H1 (cell line): ENCODE data around the gene THRB. TPM values are rescaled to one million over a fixed set of nuclear protein-coding genes. Genes with fewer than 3 reads are reported as not detected.

Experiments
- CTCF ChIA-PET: fragments of 300-600 bp; sonication (Branson Sonifier 250); formaldehyde crosslinking; loops from one replicate; lab custom pipeline; 2021; ENCODE audit not compliant: partially characterized antibody; lab: Charles Lee
- POLR2A ChIA-PET: fragments of 300-600 bp; sonication (Branson Sonifier 250); formaldehyde crosslinking; loops from one replicate; lab custom pipeline; 2021; ENCODE audit warnings: inconsistent platforms; ENCODE audit not compliant: partially characterized antibody; lab: Charles Lee
- DNase-seq, 2 experiments: peaks; one replicate each; pipeline versions ENCODE4 v3.0.0 to v3.0.0-alpha.2; 2010 to 2022; ENCODE audit warnings: low spot score in 2 of 2, low read depth in 1 of 2, mixed read lengths in 1 of 2
- FAIRE-seq: peaks from 2 replicates; lab custom pipeline; 2011; peaks lifted over from hg19 to GRCh38; lab: Jason Lieb, UNC
- H2AFZ ChIP-seq: 2 replicates; pipeline ENCODE4 v1.8.1; 2012; ENCODE audit warnings: low read length, inconsistent platforms
- H2AK5ac ChIP-seq: 2 replicates; pipeline ENCODE4 v1.6.1; 2013; ENCODE audit warnings: low read depth, low read length
- H2BK120ac ChIP-seq: replicated peaks from 2 replicates; pipeline ENCODE3; 2013; ENCODE audit warnings: low read depth, low read length, inconsistent platforms
- H2BK12ac ChIP-seq: 2 replicates; pipeline ENCODE4 v1.6.1; 2013; ENCODE audit warnings: low read depth, low read length
- H2BK15ac ChIP-seq: 2 replicates; pipeline ENCODE4 v1.6.1; 2013; ENCODE audit warnings: low read length
- H2BK20ac ChIP-seq: 2 replicates; pipeline ENCODE4 v1.6.1; 2013; ENCODE audit warnings: low read length
- H2BK5ac ChIP-seq: 2 replicates; pipeline ENCODE4 v1.6.1; 2013; ENCODE audit warnings: low read depth, low read length
- H3K14ac ChIP-seq: 2 replicates; pipeline ENCODE4 v1.6.1; 2013; ENCODE audit warnings: inconsistent platforms; ENCODE audit not compliant: insufficient read length
- H3K18ac ChIP-seq: 2 replicates; pipeline ENCODE4 v1.6.1; 2013; ENCODE audit warnings: low read length; ENCODE audit errors: extremely low read depth
- H3K23ac ChIP-seq: 2 replicates; pipeline ENCODE4 v1.6.1; 2013; ENCODE audit warnings: inconsistent platforms; ENCODE audit not compliant: insufficient read length
- H3K23me2 ChIP-seq: 2 replicates; pipeline ENCODE4 v1.6.1; 2013; ENCODE audit warnings: low read depth, low read length
- H3K27ac ChIP-seq: 2 replicates; pipeline ENCODE4 v1.6.1; 2011; ENCODE audit warnings: low read depth, low read length, inconsistent platforms
- H3K27me3 ChIP-seq, 4 experiments: replicated peaks in 1 of 4; 1 replicate in 1 of 4; 2 replicates in 3 of 4; pipeline versions ENCODE4 v1.6.1 to v1.8.1; 2011 to 2013; ENCODE audit warnings: low read length in 3 of 4, mild to moderate bottlenecking in 3 of 4, inconsistent platforms in 2 of 4, mixed read lengths in 2 of 4, moderate library complexity in 1 of 4; ENCODE audit not compliant: control insufficient read depth in 3 of 4, insufficient read depth in 3 of 4; ENCODE audit errors: extremely low read depth in 1 of 4
- H3K36me3 ChIP-seq, 4 experiments: 2 replicates each; pipeline versions ENCODE4 v1.6.1 to v1.8.1; 2011 to 2013; ENCODE audit warnings: mild to moderate bottlenecking in 4 of 4, low read length in 3 of 4, moderate library complexity in 2 of 4, control low read depth in 1 of 4, inconsistent platforms in 1 of 4; ENCODE audit not compliant: insufficient read depth in 4 of 4, control insufficient read depth in 2 of 4
- H3K4ac ChIP-seq: replicated peaks from 2 replicates; pipeline ENCODE3; 2013; ENCODE audit warnings: low read length, low read depth, mixed read lengths, inconsistent platforms; ENCODE audit not compliant: insufficient read length
- H3K4me1 ChIP-seq, 4 experiments: replicated peaks in 1 of 4; 1 replicate in 1 of 4; 2 replicates in 3 of 4; pipeline versions ENCODE4 v1.6.1 to v1.8.1; 2011 to 2013; ENCODE audit warnings: low read length in 3 of 4, inconsistent platforms in 2 of 4, mixed read lengths in 1 of 4; ENCODE audit not compliant: insufficient read depth in 4 of 4, control insufficient read depth in 3 of 4
- H3K4me2 ChIP-seq, 2 experiments: 2 replicates each; pipeline versions ENCODE4 v1.6.1 to v1.8.1; 2011 to 2013; ENCODE audit warnings: low read depth in 2 of 2, low read length in 2 of 2, control low read depth in 1 of 2, inconsistent platforms in 1 of 2, mild to moderate bottlenecking in 1 of 2; ENCODE audit not compliant: insufficient read depth in 1 of 2
- H3K4me3 ChIP-seq, 4 experiments: fragments of 200-600, 300-600 bp in 1 of 4; sonication (generic), shearing (Covaris generic), sonication (Bioruptor Twin) in 1 of 4; 2 replicates each; pipeline versions ENCODE4 v1.5.1 to v1.8.1; 2011 to 2016; ENCODE audit warnings: low read length in 4 of 4, low read depth in 3 of 4, control low read depth in 2 of 4, inconsistent platforms in 2 of 4, mild to moderate bottlenecking in 2 of 4, mixed read lengths in 1 of 4, moderate library complexity in 1 of 4; ENCODE audit not compliant: insufficient read depth in 2 of 4; ENCODE audit errors: extremely low read depth in 1 of 4
- H3K56ac ChIP-seq: replicated peaks from 2 replicates; pipeline ENCODE3; 2013; ENCODE audit warnings: low read depth, mild to moderate bottlenecking, mixed read lengths, low read length, inconsistent platforms; ENCODE audit not compliant: insufficient read length
- H3K79me1 ChIP-seq: 2 replicates; pipeline ENCODE4 v1.6.1; 2013; ENCODE audit warnings: low read depth, low read length, control low read depth
- H3K79me2 ChIP-seq, 2 experiments: 2 replicates each; pipeline versions ENCODE4 v1.6.1 to v1.8.1; 2012 to 2013; ENCODE audit warnings: low read length in 2 of 2, mild to moderate bottlenecking in 2 of 2, inconsistent platforms in 1 of 2; ENCODE audit not compliant: insufficient read depth in 2 of 2, control insufficient read depth in 1 of 2
- H3K9ac ChIP-seq, 4 experiments: replicated peaks in 1 of 4; 1 replicate in 1 of 4; 2 replicates in 3 of 4; pipeline versions ENCODE4 v1.6.1 to v1.8.1; 2011 to 2013; ENCODE audit warnings: low read depth in 3 of 4, low read length in 3 of 4, control low read depth in 2 of 4, mild to moderate bottlenecking in 2 of 4, moderate library complexity in 2 of 4, inconsistent platforms in 1 of 4; ENCODE audit errors: extremely low read depth in 1 of 4
- H3K9me3 ChIP-seq, 2 experiments: 2 replicates each; pipeline versions ENCODE4 v1.6.1 to v1.8.1; 2012 to 2013; ENCODE audit warnings: mild to moderate bottlenecking in 2 of 2, moderate library complexity in 2 of 2, control low read depth in 1 of 2, inconsistent platforms in 1 of 2, low read depth in 1 of 2, low read length in 1 of 2, mixed read lengths in 1 of 2; ENCODE audit not compliant: insufficient read depth in 2 of 2
- H4K20me1 ChIP-seq, 2 experiments: replicated peaks in 1 of 2; 2 replicates each; pipeline versions ENCODE3 to v1.8.1; 2011 to 2013; ENCODE audit warnings: inconsistent platforms in 2 of 2, low read length in 2 of 2, mild to moderate bottlenecking in 1 of 2; ENCODE audit not compliant: insufficient read depth in 2 of 2, control insufficient read depth in 1 of 2
- H4K5ac ChIP-seq: 2 replicates; pipeline ENCODE4 v1.6.1; 2013; ENCODE audit warnings: low read length, low read depth, mixed read lengths, inconsistent platforms; ENCODE audit not compliant: insufficient read length
- H4K8ac ChIP-seq: 2 replicates; pipeline ENCODE4 v1.8.0; 2013; ENCODE audit warnings: mild to moderate bottlenecking, moderate library complexity, low read length, inconsistent platforms; ENCODE audit not compliant: insufficient read depth; ENCODE audit errors: extremely low read depth
- H4K91ac ChIP-seq: replicated peaks from 2 replicates; pipeline ENCODE3; 2013; ENCODE audit warnings: low read length, mixed read lengths, inconsistent platforms; ENCODE audit not compliant: insufficient read length
- CEBPB ChIP-seq: IDR thresholded peaks from 2 replicates; pipeline ENCODE4 v1.6.1; 2012; ENCODE audit warnings: low read depth, low read length
- CTCF ChIP-seq, 3 experiments: IDR thresholded peaks; 1 replicate in 2 of 3; 2 replicates in 1 of 3; pipeline versions ENCODE4 v1.5.1 to v1.6.1; 2011; ENCODE audit warnings: low read length in 3 of 3, mild to moderate bottlenecking in 3 of 3, inconsistent platforms in 2 of 3, low read depth in 1 of 3, moderate library complexity in 1 of 3; ENCODE audit not compliant: insufficient read depth in 1 of 3; ENCODE audit errors: control extremely low read depth in 1 of 3
- EZH2 ChIP-seq: fragments of 200-600 bp; sonication (generic); IDR thresholded peaks from 2 replicates; pipeline ENCODE4 v1.7.1; 2012; ENCODE audit warnings: low read depth, mild to moderate bottlenecking, moderate library complexity, low read length, inconsistent platforms; ENCODE audit not compliant: severe bottlenecking
- FOSL1 ChIP-seq: IDR thresholded peaks from 2 replicates; pipeline ENCODE4 v1.6.1; 2011; ENCODE audit warnings: mild to moderate bottlenecking, low read depth, low read length, moderate library complexity; ENCODE audit not compliant: insufficient read depth
- GABPA ChIP-seq: IDR thresholded peaks from 2 replicates; pipeline ENCODE4 v1.6.1; 2011; ENCODE audit warnings: mild to moderate bottlenecking, low read length, moderate library complexity, borderline replicate concordance; ENCODE audit not compliant: insufficient read depth
- GTF2F1 ChIP-seq: IDR thresholded peaks from 2 replicates; pipeline ENCODE4 v1.6.1; 2012; ENCODE audit warnings: low read depth, low read length, improper control_type of control experiment, borderline replicate concordance
- HDAC6 ChIP-seq: IDR thresholded peaks from one replicate; pipeline ENCODE4 v1.7.1; 2012; ENCODE audit warnings: low read depth, mild to moderate bottlenecking, inconsistent platforms, low read length, moderate library complexity
- POU5F1 ChIP-seq: IDR thresholded peaks from 2 replicates; pipeline ENCODE4 v1.6.1; 2011; ENCODE audit warnings: low read depth, mild to moderate bottlenecking, low read length, moderate library complexity
- RNF2 ChIP-seq: fragments of 200-900, 300-1000 bp; sonication (generic); IDR thresholded peaks from 2 replicates; pipeline ENCODE4 v1.7.1; 2016; ENCODE audit warnings: borderline replicate concordance, low read depth, mild to moderate bottlenecking, antibody characterized with exemption, low read length; ENCODE audit not compliant: poor library complexity, severe bottlenecking; ENCODE audit errors: missing control alignments
- SP1 ChIP-seq: IDR thresholded peaks from 2 replicates; pipeline ENCODE4 v1.6.1; 2011; ENCODE audit warnings: low read depth, low read length
- TBP ChIP-seq: IDR thresholded peaks from 2 replicates; pipeline ENCODE4 v1.6.1; 2011; ENCODE audit warnings: low read depth, low read length, improper control_type of control experiment
- WGBS, 2 experiments: shearing (Covaris generic) in 1 of 2; methylation state at CpG; one replicate each; pipeline versions ENCODE4 v1.1.6 to v1.1.7; 2013 to 2015; ENCODE audit warnings: low lambda C conversion rate in 2 of 2, mixed read lengths in 2 of 2, inconsistent platforms in 1 of 2, low coverage in 1 of 2, missing lambda C conversion rate in 1 of 2; ENCODE audit not compliant: insufficient replicate concordance in 2 of 2, insufficient coverage in 1 of 2, insufficient read length in 1 of 2; ENCODE audit errors: extremely low coverage in 1 of 2, missing lambda C conversion rate in 1 of 2; 5-methylcytosine and 5-hydroxymethylcytosine counted together
- polyA plus RNA-seq, 7 experiments: library from polyadenylated mRNA; depleted of rRNA in 3 of 7; stranded (reverse) in 5 of 7; unstranded in 2 of 7; fragments of >200 nt in 5 of 7; fragments of 200-250 nt in 2 of 7; gene quantifications; 1 replicate in 5 of 7; 2 replicates in 1 of 7; 4 replicates in 1 of 7; pipeline versions ENCODE4 v1.2.1 to v1.2.3, GENCODE V29; 2011 to 2013; ENCODE audit warnings: missing spikeins in 2 of 7, mixed read lengths in 2 of 7
- total RNA-seq: library from RNA; stranded (reverse); fragmentation: NEBNext Ultra II Directional; extraction: Animal tissue kit (Norgen Biotek cat#: 25700); gene quantifications from 2 replicates; pipeline ENCODE4 v1.2.1, GENCODE V29; 2021

THRB gene
- total and polyA plus RNA-seq, 2 of the 8 experiments (the other 6 are each of a cell fraction or from before 2014, with no cell fraction given): 0.98 to 3.9 TPM

- H3K9me3 ChIP-seq: no peaks in the 10 kb centered on the region
- H3K27me3 ChIP-seq: no peaks in the 10 kb centered on the region
- no peak overlapping the region for H2BK120ac ChIP-seq
- no peak overlapping the region for H2BK20ac ChIP-seq
- H3K18ac ChIP-seq: no peak overlapping the region
- no peak overlapping the region for H4K8ac ChIP-seq
- no peak overlapping the region for H3K14ac ChIP-seq
- no peak overlapping the region for H2BK5ac ChIP-seq
- no peak overlapping the region for H2BK12ac ChIP-seq
- no peak overlapping the region for H3K27ac ChIP-seq
- H3K79me1 ChIP-seq: no peaks in the 10 kb centered on the region; the same call in 1 of the 2 replicates
- no peaks in the 10 kb centered on the region for H3K36me3 ChIP-seq
- DNase-seq (no peak), FAIRE-seq (no peak)
- no peak overlapping the region for H4K5ac ChIP-seq
- H2BK15ac ChIP-seq: no peak overlapping the region
- H3K9ac ChIP-seq: no peak overlapping the region
- H3K4me3 ChIP-seq: no peak overlapping the region
- WGBS, 2 experiments: 100% methylated on average over 1 of the region's 1 CpG; no CpG with 5 or more reads in 1 of the 2 experiments
- no peak overlapping the region for H3K4me2 ChIP-seq
- H4K91ac ChIP-seq: no peak overlapping the region
- H3K4ac ChIP-seq: no peak overlapping the region
- POLR2A ChIA-PET: no interaction called here
- no peak overlapping the region for H2AK5ac ChIP-seq
- H2AFZ ChIP-seq: no peak overlapping the region
- H3K79me2 ChIP-seq: no peaks in the 10 kb centered on the region
- peaks cover 0 to 6% (median 0%) of the 10 kb centered on the region in 4 experiments; a peak in 2 of 7 replicates for H3K4me1 ChIP-seq
- no peak overlapping the region for H3K23ac ChIP-seq
- CTCF ChIA-PET: interaction anchor here (0.6 to 1.2 kb wide), 3 partner anchors 10 to 1147 kb away, joined by 3 to 5 read pairs (median 3); no protein-coding TSS in a partner anchor
- no peaks in the 10 kb centered on the region for H3K23me2 ChIP-seq
- H4K20me1 ChIP-seq: no peaks in the 10 kb centered on the region
- H3K56ac ChIP-seq: no peak overlapping the region
- no peak for TF ChIP-seq SP1
- TF ChIP-seq EZH2: no peak
- no peak for TF ChIP-seq GTF2F1
- no peak for TF ChIP-seq CEBPB
- no peak for TF ChIP-seq RNF2
- TF ChIP-seq GABPA: no peak
- TF ChIP-seq HDAC6: no peak
- TF ChIP-seq FOSL1: no peak
- no peak for TF ChIP-seq CTCF (IDR thresholded peaks at IDR 0.05; ENCODE audit: control extremely low read depth in 1 of 3, insufficient read depth in 1 of 3, low read depth in 1 of 3, low read length in 3 of 3)
- no peak for TF ChIP-seq POU5F1
- TF ChIP-seq TBP: no peak
These were observed 107.2 kb downstream of the THRB start for GRCh38 chr3:24387493-24387892.
